ENCODE measurements around the gene ABCA10. TPM values are rescaled to one million over a fixed set of nuclear protein-coding genes. Genes with fewer than 3 reads are reported as not detected.

ABCA10 gene
- total RNA-seq, 1 experiment from 2014 or later, result not detected

GRCh38 chr17:69245617-69246016 lies 17.0 kb upstream of the ABCA10 start:
- Mint-ChIP-seq H3K36me3 (no peaks in the 10 kb centered on the region), H3K4me3 (no peak overlapping the region), H3K27ac (no peak overlapping the region), H3K27me3 (ENCODE audit: low read depth) (no peaks in the 10 kb centered on the region), H3K9me3 (no peaks in the 10 kb centered on the region), H3K4me1 (no peaks in the 10 kb centered on the region)
- ChIA-PET CTCF (no interaction called here), POLR2A (no interaction called here)
- no peak for ATAC-seq
- no peak for TF ChIP-seq NFYB (CRISPR knock-in tag; conservative IDR thresholded peaks at IDR 0.05; ENCODE audit: low read depth)
- DNase-seq (ENCODE audit: low spot score), result no peak

DNA sequence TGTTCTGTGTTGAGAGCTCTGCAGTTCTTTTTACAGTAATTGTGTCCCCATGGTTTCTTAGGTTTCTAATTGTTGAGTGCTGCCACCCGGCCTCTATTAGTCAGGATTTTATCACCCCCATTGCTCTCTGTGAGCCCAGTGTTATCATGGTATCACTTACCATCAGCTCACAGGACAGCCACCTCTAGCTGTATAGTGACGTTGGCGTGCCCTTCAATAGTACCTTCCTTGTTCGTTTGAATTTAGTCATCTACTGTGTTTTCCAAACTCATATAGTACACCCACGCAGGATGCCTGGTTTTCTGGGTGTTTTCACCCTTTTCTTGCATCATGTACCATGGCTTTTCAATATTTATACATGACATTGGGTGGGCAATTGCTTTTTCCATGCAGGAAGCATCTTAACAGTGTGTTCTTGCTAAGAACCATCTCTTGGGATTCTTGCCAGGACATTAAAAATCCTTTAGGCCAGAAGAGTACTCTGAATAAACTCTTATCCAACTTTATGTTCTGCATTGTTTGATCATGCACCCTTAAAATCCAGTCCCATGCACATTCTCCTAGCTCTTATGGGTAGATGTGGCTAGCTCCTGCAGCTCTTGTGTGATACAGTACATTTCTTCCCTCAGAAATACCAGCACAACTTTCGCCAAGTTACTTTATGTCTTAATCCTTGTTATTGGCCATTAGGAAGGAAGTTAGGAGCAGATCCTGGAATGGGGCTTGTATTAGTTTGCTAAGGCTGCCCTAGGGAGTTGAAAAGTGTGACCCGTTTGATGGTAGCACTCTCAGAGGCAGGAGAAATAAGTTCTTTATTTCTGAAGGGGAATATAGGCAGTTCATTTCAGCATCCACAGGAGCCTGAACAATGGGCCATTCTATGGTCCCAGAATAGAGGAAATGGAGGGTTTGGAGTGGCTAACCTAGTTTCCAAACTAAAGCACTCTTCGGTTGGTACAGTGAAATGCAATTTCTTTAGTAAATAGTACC lies 11.3 kb upstream of the ABCA10 start:
- no peaks in the 10 kb centered on the region for H3K4me1 Mint-ChIP-seq
- ATAC-seq (no peak), DNase-seq (ENCODE audit: low spot score) (no peak)
- no peak overlapping the region for H3K27ac Mint-ChIP-seq
- CTCF ChIA-PET, result interaction anchor here (0.8 to 3.6 kb wide), 3 partner anchors 155 to 468 kb away, joined by 3 to 23 read pairs (median 4); no protein-coding TSS in a partner anchor
- H3K27me3 Mint-ChIP-seq (ENCODE audit: low read depth), result no peaks in the 10 kb centered on the region
- POLR2A ChIA-PET, result no interaction called here
- TF ChIP-seq, protein P1, sequence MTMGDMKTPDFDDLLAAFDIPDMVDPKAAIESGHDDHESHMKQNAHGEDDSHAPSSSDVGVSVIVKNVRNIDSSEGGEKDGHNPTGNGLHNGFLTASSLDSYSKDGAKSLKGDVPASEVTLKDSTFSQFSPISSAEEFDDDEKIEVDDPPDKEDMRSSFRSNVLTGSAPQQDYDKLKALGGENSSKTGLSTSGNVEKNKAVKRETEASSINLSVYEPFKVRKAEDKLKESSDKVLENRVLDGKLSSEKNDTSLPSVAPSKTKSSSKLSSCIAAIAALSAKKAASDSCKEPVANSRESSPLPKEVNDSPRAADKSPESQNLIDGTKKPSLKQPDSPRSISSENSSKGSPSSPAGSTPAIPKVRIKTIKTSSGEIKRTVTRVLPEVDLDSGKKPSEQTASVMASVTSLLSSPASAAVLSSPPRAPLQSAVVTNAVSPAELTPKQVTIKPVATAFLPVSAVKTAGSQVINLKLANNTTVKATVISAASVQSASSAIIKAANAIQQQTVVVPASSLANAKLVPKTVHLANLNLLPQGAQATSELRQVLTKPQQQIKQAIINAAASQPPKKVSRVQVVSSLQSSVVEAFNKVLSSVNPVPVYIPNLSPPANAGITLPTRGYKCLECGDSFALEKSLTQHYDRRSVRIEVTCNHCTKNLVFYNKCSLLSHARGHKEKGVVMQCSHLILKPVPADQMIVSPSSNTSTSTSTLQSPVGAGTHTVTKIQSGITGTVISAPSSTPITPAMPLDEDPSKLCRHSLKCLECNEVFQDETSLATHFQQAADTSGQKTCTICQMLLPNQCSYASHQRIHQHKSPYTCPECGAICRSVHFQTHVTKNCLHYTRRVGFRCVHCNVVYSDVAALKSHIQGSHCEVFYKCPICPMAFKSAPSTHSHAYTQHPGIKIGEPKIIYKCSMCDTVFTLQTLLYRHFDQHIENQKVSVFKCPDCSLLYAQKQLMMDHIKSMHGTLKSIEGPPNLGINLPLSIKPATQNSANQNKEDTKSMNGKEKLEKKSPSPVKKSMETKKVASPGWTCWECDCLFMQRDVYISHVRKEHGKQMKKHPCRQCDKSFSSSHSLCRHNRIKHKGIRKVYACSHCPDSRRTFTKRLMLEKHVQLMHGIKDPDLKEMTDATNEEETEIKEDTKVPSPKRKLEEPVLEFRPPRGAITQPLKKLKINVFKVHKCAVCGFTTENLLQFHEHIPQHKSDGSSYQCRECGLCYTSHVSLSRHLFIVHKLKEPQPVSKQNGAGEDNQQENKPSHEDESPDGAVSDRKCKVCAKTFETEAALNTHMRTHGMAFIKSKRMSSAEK (CRISPR knock-in tag; IDR thresholded peaks at IDR 0.05; ENCODE audit: borderline replicate concordance), result no peak
- TF ChIP-seq ZNF263 (CRISPR knock-in tag; IDR thresholded peaks at IDR 0.05; ENCODE audit: low read depth), result no peak
- TF ChIP-seq, protein P2, sequence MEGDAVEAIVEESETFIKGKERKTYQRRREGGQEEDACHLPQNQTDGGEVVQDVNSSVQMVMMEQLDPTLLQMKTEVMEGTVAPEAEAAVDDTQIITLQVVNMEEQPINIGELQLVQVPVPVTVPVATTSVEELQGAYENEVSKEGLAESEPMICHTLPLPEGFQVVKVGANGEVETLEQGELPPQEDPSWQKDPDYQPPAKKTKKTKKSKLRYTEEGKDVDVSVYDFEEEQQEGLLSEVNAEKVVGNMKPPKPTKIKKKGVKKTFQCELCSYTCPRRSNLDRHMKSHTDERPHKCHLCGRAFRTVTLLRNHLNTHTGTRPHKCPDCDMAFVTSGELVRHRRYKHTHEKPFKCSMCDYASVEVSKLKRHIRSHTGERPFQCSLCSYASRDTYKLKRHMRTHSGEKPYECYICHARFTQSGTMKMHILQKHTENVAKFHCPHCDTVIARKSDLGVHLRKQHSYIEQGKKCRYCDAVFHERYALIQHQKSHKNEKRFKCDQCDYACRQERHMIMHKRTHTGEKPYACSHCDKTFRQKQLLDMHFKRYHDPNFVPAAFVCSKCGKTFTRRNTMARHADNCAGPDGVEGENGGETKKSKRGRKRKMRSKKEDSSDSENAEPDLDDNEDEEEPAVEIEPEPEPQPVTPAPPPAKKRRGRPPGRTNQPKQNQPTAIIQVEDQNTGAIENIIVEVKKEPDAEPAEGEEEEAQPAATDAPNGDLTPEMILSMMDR (IDR thresholded peaks at IDR 0.05), result no peak
- TF ChIP-seq ZNF396 (CRISPR knock-in tag; IDR thresholded peaks at IDR 0.05; ENCODE audit: borderline replicate concordance), result no peak
- H3K4me3 Mint-ChIP-seq, result no peak overlapping the region
- H3K9me3 Mint-ChIP-seq, result no peaks in the 10 kb centered on the region
- no peaks in the 10 kb centered on the region for H3K36me3 Mint-ChIP-seq

- Mint-ChIP-seq H3K36me3 (no peaks in the 10 kb centered on the region; the same call in 1 of the 2 replicates), H3K4me3 (no peak overlapping the region), H3K27ac (no peak overlapping the region), H3K9me3 (peaks cover 12% of the 10 kb centered on the region), H3K27me3 (ENCODE audit: low read depth) (no peaks in the 10 kb centered on the region), H3K4me1 (no peaks in the 10 kb centered on the region)
- CTCF ChIA-PET, result interaction anchor here (3.6 kb wide), 1 partner anchor 465 kb away, joined by 23 read pairs; no protein-coding TSS in a partner anchor
- DNase-seq (ENCODE audit: low spot score) (no peak), ATAC-seq (no peak)
- POLR2A ChIA-PET, result interaction anchor here (0.5 kb wide), 1 partner anchor 9 kb away, joined by 3 read pairs; no protein-coding TSS in a partner anchor
- TF ChIP-seq TEAD1 (CRISPR knock-in tag; IDR thresholded peaks at IDR 0.05) (no peak), ZBTB21 (CRISPR knock-in tag; IDR thresholded peaks at IDR 0.05; ENCODE audit: borderline replicate concordance) (no peak), JUN (CRISPR knock-in tag; IDR thresholded peaks at IDR 0.05) (no peak), NR2C2 (CRISPR knock-in tag; IDR thresholded peaks at IDR 0.05) (no peak), RORB (CRISPR knock-in tag; IDR thresholded peaks at IDR 0.05) (no peak), FOXP1 (CRISPR knock-in tag; IDR thresholded peaks at IDR 0.05; ENCODE audit: borderline replicate concordance) (no peak), GRHL2 (CRISPR knock-in tag; IDR thresholded peaks at IDR 0.05; ENCODE audit: insufficient replicate concordance, severe bottlenecking) (no peak), ZNF138 (CRISPR knock-in tag; conservative IDR thresholded peaks at IDR 0.05) (no peak), SP1 (CRISPR knock-in tag; conservative IDR thresholded peaks at IDR 0.05) (no peak), GABPB1 (CRISPR knock-in tag; IDR thresholded peaks at IDR 0.05) (no peak), HMGA2 (CRISPR knock-in tag; IDR thresholded peaks at IDR 0.05) (no peak), IRF2 (CRISPR knock-in tag; IDR thresholded peaks at IDR 0.05; ENCODE audit: borderline replicate concordance, low read depth) (no peak), TEAD4 (CRISPR knock-in tag; IDR thresholded peaks at IDR 0.05) (no peak)
- TF ChIP-seq, protein P3, sequence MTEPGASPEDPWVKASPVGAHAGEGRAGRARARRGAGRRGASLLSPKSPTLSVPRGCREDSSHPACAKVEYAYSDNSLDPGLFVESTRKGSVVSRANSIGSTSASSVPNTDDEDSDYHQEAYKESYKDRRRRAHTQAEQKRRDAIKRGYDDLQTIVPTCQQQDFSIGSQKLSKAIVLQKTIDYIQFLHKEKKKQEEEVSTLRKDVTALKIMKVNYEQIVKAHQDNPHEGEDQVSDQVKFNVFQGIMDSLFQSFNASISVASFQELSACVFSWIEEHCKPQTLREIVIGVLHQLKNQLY (CRISPR knock-in tag; IDR thresholded peaks at IDR 0.05), result no peak
- TF ChIP-seq, protein P4, sequence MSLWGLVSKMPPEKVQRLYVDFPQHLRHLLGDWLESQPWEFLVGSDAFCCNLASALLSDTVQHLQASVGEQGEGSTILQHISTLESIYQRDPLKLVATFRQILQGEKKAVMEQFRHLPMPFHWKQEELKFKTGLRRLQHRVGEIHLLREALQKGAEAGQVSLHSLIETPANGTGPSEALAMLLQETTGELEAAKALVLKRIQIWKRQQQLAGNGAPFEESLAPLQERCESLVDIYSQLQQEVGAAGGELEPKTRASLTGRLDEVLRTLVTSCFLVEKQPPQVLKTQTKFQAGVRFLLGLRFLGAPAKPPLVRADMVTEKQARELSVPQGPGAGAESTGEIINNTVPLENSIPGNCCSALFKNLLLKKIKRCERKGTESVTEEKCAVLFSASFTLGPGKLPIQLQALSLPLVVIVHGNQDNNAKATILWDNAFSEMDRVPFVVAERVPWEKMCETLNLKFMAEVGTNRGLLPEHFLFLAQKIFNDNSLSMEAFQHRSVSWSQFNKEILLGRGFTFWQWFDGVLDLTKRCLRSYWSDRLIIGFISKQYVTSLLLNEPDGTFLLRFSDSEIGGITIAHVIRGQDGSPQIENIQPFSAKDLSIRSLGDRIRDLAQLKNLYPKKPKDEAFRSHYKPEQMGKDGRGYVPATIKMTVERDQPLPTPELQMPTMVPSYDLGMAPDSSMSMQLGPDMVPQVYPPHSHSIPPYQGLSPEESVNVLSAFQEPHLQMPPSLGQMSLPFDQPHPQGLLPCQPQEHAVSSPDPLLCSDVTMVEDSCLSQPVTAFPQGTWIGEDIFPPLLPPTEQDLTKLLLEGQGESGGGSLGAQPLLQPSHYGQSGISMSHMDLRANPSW (CRISPR knock-in tag; conservative IDR thresholded peaks at IDR 0.05; ENCODE audit: low read depth), result no peak
- TF ChIP-seq, protein P5, sequence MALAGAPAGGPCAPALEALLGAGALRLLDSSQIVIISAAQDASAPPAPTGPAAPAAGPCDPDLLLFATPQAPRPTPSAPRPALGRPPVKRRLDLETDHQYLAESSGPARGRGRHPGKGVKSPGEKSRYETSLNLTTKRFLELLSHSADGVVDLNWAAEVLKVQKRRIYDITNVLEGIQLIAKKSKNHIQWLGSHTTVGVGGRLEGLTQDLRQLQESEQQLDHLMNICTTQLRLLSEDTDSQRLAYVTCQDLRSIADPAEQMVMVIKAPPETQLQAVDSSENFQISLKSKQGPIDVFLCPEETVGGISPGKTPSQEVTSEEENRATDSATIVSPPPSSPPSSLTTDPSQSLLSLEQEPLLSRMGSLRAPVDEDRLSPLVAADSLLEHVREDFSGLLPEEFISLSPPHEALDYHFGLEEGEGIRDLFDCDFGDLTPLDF (CRISPR knock-in tag; IDR thresholded peaks at IDR 0.05), result no peak
These were observed 8.3 kb upstream of the ABCA10 start for GRCh38 chr17:69236946-69237345.
